HepG2 (cell line): ENCODE data around the gene PHKG1. TPM values are rescaled to one million over a fixed set of nuclear protein-coding genes. Genes with fewer than 3 reads are reported as not detected.

Experiments
- EEA1 ChIP-seq: sonication (generic); formaldehyde crosslinking; IDR thresholded peaks from 2 replicates; pipeline ENCODE4 v1.5.1; 2020; ENCODE audit warnings: mild to moderate bottlenecking, missing genetic modification reagents, borderline replicate concordance
- SMAD1 ChIP-seq: sonication (generic); formaldehyde crosslinking; IDR thresholded peaks from 2 replicates; pipeline ENCODE4 v1.4.0; 2020; ENCODE audit warnings: missing genetic modification reagents, low read depth, mild to moderate bottlenecking, borderline replicate concordance
- SRSF1 ChIP-seq: fragments of 200-400 bp; formaldehyde crosslinking; optimal IDR thresholded peaks from 2 replicates; pipeline ENCODE3; 2017; ENCODE audit warnings: mild to moderate bottlenecking, low read depth, low read length, moderate library complexity
- polyA plus RNA-seq, 8 experiments: library from polyadenylated mRNA; depleted of rRNA in 3 of 8; stranded (reverse) in 7 of 8; unstranded in 1 of 8; fragments of >200 nt; fragmentation: Illumina TruSeq in 4 of 8; extraction: Trizol in 4 of 8; gene quantifications; 2 replicates each; pipeline versions ENCODE4 v1.2.1 to v1.2.3, GENCODE V29; 2011 to 2016; ENCODE audit warnings: low read depth in 4 of 8, missing spikeins in 1 of 8, mixed read lengths in 1 of 8; ENCODE audit not compliant: insufficient read depth in 1 of 8
- total RNA-seq, 5 experiments: library from RNA; depleted of rRNA; stranded (reverse); fragments of >200 nt; fragmentation: Illumina TruSeq; extraction: Trizol; gene quantifications; 2 replicates each; pipeline ENCODE4 v1.2.3, GENCODE V29; 2016; ENCODE audit warnings: low read depth in 1 of 5
- TF ChIP-seq, protein P1 (sequence below): sonication (generic); formaldehyde crosslinking; IDR thresholded peaks from 2 replicates; pipeline ENCODE4 v1.5.1; 2020; ENCODE audit warnings: mild to moderate bottlenecking, missing genetic modification reagents
- TF ChIP-seq, protein P2 (sequence below), 2 experiments: sonication (generic) in 1 of 2; formaldehyde crosslinking in 1 of 2; IDR thresholded peaks; 2 replicates each; pipeline versions ENCODE4 v1.5.1 to v1.6.1; 2011 to 2020; ENCODE audit warnings: borderline replicate concordance in 1 of 2, low read depth in 1 of 2, low read length in 1 of 2, mild to moderate bottlenecking in 1 of 2, missing genetic modification reagents in 1 of 2, moderate library complexity in 1 of 2
- TF ChIP-seq, protein P3 (sequence below): sonication (generic); formaldehyde crosslinking; IDR thresholded peaks from one replicate; pipeline ENCODE4 v1.5.1; 2020; ENCODE audit warnings: mild to moderate bottlenecking, missing genetic modification reagents; ENCODE audit errors: not compliant biosample characterization
- TF ChIP-seq, protein P4 (sequence below): sonication (generic); formaldehyde crosslinking; IDR thresholded peaks from 2 replicates; pipeline ENCODE4 v1.8.1; 2023; ENCODE audit warnings: mild to moderate bottlenecking, missing genetic modification reagents, borderline replicate concordance
- TF ChIP-seq, protein P5 (sequence below): sonication (generic); formaldehyde crosslinking; IDR thresholded peaks from 2 replicates; pipeline ENCODE4 v1.4.0; 2020; ENCODE audit warnings: missing genetic modification reagents, borderline replicate concordance

PHKG1 gene
- total and polyA plus RNA-seq, 2 of the 13 experiments (the other 11 are each of a cell fraction or from before 2014, with no cell fraction given): 0.44 to 0.71 TPM

DNA sequence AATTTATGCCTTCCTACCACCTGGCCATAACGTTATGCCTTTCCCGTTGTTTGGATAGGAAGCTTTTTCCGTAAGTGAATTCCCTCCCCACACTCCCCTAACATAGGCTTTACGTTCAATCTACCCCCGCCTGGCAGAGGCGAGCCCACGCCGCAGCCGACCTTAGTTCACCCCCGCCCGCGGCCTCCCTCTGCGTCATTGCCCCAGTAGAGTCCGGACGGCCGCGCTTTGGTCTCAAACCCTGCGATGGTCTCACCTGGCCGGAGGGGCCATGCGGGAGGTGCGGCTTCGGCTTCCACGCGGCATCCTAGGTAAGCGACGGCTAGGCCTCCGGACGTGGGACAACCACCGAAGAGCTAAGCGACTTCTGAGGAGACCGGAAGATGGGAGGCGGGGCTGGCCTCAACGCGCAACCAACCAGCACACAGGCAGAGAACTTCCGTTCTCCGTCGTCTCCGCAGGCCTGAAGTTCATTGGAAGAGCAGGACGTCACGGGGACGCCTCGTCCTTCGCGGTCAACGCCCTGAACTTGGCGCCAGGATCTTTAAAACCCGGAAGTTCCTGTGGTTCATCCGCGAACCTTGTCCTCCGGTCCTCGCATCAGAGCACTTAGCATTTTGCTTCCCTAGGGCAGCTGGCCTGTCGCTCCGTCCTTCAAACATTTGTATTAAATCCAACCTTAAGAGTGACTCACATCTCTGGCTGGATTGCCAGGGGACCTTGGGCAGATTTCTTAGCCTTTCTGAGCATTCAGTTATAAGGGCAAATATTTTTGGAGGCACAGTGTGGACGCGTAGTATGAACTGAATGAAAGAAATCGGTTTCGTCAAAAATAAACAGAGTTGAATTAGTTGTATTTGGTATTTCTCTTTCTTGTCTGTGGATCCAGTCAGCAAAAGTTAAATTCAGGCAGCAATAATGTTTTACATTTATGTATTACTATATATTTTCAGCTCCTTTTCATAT lies 13.6 kb upstream of the PHKG1 start, which contains the start of gene CHCHD2 (continued):
- TF ChIP-seq, protein P1, sequence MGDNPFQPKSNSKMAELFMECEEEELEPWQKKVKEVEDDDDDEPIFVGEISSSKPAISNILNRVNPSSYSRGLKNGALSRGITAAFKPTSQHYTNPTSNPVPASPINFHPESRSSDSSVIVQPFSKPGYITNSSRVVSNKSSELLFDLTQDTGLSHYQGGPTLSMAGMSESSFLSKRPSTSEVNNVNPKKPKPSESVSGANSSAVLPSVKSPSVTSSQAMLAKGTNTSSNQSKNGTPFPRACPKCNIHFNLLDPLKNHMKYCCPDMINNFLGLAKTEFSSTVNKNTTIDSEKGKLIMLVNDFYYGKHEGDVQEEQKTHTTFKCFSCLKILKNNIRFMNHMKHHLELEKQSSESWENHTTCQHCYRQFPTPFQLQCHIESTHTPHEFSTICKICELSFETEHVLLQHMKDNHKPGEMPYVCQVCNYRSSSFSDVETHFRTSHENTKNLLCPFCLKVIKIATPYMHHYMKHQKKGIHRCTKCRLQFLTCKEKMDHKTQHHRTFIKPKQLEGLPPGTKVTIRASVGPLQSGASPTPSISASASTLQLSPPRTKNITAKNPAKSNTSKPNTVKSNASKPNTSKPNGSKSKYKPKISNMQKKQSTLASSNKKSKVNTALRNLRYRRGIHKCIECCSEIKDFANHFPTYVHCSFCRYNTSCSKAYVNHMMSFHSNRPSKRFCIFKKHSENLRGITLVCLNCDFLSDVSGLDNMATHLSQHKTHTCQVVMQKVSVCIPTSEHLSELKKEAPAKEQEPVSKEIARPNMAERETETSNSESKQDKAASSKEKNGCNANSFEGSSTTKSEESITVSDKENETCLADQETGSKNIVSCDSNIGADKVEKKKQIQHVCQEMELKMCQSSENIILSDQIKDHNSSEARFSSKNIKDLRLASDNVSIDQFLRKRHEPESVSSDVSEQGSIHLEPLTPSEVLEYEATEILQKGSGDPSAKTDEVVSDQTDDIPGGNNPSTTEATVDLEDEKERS (CRISPR knock-in tag): no peak
- TF ChIP-seq, protein P2, sequence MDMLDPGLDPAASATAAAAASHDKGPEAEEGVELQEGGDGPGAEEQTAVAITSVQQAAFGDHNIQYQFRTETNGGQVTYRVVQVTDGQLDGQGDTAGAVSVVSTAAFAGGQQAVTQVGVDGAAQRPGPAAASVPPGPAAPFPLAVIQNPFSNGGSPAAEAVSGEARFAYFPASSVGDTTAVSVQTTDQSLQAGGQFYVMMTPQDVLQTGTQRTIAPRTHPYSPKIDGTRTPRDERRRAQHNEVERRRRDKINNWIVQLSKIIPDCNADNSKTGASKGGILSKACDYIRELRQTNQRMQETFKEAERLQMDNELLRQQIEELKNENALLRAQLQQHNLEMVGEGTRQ (IDR thresholded peaks at IDR 0.05; ENCODE audit: low read depth, low read length): peak; percentile 57; the same call in 1 of the 2 replicates
- TF ChIP-seq, protein P2 (CRISPR knock-in tag; IDR thresholded peaks at IDR 0.05; ENCODE audit: borderline replicate concordance): peak; percentile 71
- TF ChIP-seq EEA1 (CRISPR knock-in tag) (no peak), SMAD1 (CRISPR knock-in tag) (0 out of 2 replicates have a peak, but pooled peaks have one; percentile 34), SRSF1 (no peak)
- TF ChIP-seq, protein P3, sequence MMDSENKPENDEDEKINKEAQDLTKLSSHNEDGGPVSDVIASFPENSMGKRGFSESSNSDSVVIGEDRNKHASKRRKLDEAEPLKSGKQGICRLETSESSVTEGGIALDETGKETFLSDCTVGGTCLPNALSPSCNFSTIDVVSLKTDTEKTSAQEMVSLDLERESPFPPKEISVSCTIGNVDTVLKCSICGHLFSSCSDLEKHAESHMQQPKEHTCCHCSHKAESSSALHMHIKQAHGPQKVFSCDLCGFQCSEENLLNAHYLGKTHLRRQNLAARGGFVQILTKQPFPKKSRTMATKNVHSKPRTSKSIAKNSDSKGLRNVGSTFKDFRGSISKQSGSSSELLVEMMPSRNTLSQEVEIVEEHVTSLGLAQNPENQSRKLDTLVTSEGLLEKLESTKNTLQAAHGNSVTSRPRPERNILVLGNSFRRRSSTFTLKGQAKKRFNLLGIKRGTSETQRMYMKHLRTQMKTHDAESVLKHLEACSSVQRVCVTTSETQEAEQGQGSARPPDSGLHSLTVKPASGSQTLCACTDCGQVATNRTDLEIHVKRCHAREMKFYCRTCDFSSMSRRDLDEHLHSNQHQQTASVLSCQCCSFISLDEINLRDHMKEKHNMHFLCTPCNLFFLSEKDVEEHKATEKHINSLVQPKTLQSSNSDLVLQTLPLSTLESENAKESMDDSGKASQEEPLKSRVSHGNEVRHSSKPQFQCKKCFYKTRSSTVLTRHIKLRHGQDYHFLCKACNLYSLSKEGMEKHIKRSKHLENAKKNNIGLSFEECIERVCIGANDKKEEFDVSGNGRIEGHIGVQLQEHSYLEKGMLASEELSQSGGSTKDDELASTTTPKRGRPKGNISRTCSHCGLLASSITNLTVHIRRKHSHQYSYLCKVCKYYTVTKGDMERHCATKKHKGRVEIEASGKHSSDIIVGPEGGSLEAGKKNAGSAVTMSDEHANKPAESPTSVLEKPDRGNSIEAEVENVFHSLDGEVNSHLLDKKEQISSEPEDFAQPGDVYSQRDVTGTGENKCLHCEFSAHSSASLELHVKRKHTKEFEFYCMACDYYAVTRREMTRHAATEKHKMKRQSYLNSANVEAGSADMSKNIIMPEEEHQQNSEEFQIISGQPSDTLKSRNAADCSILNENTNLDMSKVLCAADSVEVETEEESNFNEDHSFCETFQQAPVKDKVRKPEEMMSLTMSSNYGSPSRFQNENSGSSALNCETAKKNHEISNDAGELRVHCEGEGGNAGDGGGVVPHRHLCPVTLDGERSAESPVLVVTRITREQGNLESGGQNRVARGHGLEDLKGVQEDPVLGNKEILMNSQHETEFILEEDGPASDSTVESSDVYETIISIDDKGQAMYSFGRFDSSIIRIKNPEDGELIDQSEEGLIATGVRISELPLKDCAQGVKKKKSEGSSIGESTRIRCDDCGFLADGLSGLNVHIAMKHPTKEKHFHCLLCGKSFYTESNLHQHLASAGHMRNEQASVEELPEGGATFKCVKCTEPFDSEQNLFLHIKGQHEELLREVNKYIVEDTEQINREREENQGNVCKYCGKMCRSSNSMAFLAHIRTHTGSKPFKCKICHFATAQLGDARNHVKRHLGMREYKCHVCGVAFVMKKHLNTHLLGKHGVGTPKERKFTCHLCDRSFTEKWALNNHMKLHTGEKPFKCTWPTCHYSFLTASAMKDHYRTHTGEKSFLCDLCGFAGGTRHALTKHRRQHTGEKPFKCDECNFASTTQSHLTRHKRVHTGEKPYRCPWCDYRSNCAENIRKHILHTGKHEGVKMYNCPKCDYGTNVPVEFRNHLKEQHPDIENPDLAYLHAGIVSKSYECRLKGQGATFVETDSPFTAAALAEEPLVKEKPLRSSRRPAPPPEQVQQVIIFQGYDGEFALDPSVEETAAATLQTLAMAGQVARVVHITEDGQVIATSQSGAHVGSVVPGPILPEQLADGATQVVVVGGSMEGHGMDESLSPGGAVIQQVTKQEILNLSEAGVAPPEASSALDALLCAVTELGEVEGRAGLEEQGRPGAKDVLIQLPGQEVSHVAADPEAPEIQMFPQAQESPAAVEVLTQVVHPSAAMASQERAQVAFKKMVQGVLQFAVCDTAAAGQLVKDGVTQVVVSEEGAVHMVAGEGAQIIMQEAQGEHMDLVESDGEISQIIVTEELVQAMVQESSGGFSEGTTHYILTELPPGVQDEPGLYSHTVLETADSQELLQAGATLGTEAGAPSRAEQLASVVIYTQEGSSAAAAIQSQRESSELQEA: peak; percentile 77
- TF ChIP-seq, protein P4, sequence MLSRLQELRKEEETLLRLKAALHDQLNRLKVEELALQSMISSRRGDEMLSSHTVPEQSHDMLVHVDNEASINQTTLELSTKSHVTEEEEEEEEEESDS (CRISPR knock-in tag): peak; percentile 70; the same call in 1 of the 2 replicates
- TF ChIP-seq, protein P5, sequence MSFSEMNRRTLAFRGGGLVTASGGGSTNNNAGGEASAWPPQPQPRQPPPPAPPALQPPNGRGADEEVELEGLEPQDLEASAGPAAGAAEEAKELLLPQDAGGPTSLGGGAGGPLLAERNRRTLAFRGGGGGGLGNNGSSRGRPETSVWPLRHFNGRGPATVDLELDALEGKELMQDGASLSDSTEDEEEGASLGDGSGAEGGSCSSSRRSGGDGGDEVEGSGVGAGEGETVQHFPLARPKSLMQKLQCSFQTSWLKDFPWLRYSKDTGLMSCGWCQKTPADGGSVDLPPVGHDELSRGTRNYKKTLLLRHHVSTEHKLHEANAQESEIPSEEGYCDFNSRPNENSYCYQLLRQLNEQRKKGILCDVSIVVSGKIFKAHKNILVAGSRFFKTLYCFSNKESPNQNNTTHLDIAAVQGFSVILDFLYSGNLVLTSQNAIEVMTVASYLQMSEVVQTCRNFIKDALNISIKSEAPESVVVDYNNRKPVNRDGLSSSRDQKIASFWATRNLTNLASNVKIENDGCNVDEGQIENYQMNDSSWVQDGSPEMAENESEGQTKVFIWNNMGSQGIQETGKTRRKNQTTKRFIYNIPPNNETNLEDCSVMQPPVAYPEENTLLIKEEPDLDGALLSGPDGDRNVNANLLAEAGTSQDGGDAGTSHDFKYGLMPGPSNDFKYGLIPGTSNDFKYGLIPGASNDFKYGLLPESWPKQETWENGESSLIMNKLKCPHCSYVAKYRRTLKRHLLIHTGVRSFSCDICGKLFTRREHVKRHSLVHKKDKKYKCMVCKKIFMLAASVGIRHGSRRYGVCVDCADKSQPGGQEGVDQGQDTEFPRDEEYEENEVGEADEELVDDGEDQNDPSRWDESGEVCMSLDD (CRISPR knock-in tag): no peak
